Lung (tissue), 12 donors: ENCODE measurements around the gene VSIG1. TPM values are rescaled to one million over a fixed set of nuclear protein-coding genes. Genes with fewer than 3 reads are reported as not detected.

ENCODE experiments used
- ATAC-seq: fragments of 200-7000 bp; cut with Tn5 transposase; one replicate; pipeline ENCODE4 v1.9.1; 2020; ENCODE audit warnings: moderate number of reproducible peaks; ENCODE audit not compliant: insufficient read depth, low FRiP score
- DNase-seq, 3 donors: peaks; one replicate each; pipeline ENCODE4 v3.0.0-alpha.2; 2013 to 2017
- H3K27ac ChIP-seq, 2 donors: one replicate each; pipeline ENCODE4 v1.5.1; 2013; ENCODE audit warnings: mild to moderate bottlenecking in 2 of 2, moderate library complexity in 2 of 2, control low read depth in 1 of 2, inconsistent platforms in 1 of 2, low read depth in 1 of 2, low read length in 1 of 2
- H3K27me3 ChIP-seq, 3 donors: one replicate each; pipeline ENCODE4 v1.5.1; 2013; ENCODE audit warnings: low read length in 2 of 3; ENCODE audit not compliant: control insufficient read depth in 3 of 3, insufficient read depth in 3 of 3
- H3K36me3 ChIP-seq, 4 donors: one replicate each; pipeline ENCODE4 v1.5.1; 2013; ENCODE audit warnings: low read length in 4 of 4, mild to moderate bottlenecking in 1 of 4, moderate library complexity in 1 of 4; ENCODE audit not compliant: control insufficient read depth in 4 of 4, insufficient read depth in 4 of 4
- H3K4me1 ChIP-seq, 5 donors: one replicate each; pipeline ENCODE4 v1.5.1; 2013; ENCODE audit warnings: low read length in 5 of 5, mild to moderate bottlenecking in 2 of 5, moderate library complexity in 1 of 5; ENCODE audit not compliant: control insufficient read depth in 5 of 5, insufficient read depth in 5 of 5
- H3K4me3 ChIP-seq: one replicate; pipeline ENCODE4 v1.5.1; 2013; ENCODE audit warnings: mild to moderate bottlenecking, control low read depth, moderate library complexity
- H3K9ac ChIP-seq, 2 donors: one replicate each; pipeline ENCODE4 v1.5.1; 2013; ENCODE audit warnings: low read length in 2 of 2, control low read depth in 1 of 2; ENCODE audit not compliant: insufficient read depth in 1 of 2
- H3K9me3 ChIP-seq, 4 donors: one replicate each; pipeline ENCODE4 v1.5.1; 2013; ENCODE audit warnings: low read length in 3 of 4, mild to moderate bottlenecking in 1 of 4, moderate library complexity in 1 of 4; ENCODE audit not compliant: control insufficient read depth in 4 of 4, insufficient read depth in 3 of 4
- WGBS, 2 donors: extraction: QIAGEN DNeasy Blood & Tissue Kit; methylation state at CpG; one replicate each; pipeline ENCODE4 v1.1.7; 2013; 5-methylcytosine and 5-hydroxymethylcytosine counted together
- polyA plus RNA-seq, 2 donors: library from polyadenylated mRNA; stranded (reverse); fragments of 200-250 nt; gene quantifications; one replicate each; pipeline ENCODE4 v1.2.1, GENCODE V29; 2013
- total RNA-seq, 2 donors: library from RNA; depleted of rRNA in 1 of 2; stranded (reverse); fragments of >200 nt in 1 of 2; gene quantifications; one replicate each; pipeline ENCODE4 v1.2.1, GENCODE V29; 2014 to 2021
- TF ChIP-seq, protein P1 (sequence below): IDR thresholded peaks from 2 replicates; pipeline ENCODE4 v1.5.1; 2012; ENCODE audit warnings: mild to moderate bottlenecking; ENCODE audit errors: control extremely low read depth, extremely low read depth
- donor health status: control.
- donor health status: control.
- donor health status: Bipolar disorder and iron deficiency.
- donor health status: healthy.
- donor health status: DM: yes; HTN: yes; CAD: no.

VSIG1 gene
- total and polyA plus RNA-seq, 4 donors, result 0.57 to 4.3 (median 1.7) TPM

DNA sequence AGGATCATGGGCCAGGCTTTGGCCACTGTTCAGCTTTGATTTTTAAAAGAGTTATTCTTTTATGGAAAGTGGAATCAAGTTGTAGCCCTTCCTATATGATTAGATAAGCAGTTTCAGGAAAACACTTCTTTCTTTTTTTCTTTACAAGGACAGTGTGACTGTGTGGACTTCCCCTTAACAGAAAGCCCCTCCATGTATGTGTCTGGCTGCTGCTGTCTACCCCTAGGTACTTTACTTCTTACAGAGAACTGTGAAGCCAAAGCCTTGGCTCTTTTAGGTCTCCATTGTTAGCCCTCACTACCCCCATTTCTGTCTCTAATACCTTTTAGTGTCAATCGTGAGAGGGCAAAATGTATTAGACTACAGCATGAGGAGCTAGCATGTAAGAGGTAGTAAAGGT lies 19.1 kb downstream of the VSIG1 start:
- ATAC-seq (no peak), DNase-seq (no peak)
- Histone ChIP-seq H3K9ac (no peak overlapping the region), H3K36me3 (no peaks in the 10 kb centered on the region), H3K4me3 (no peak overlapping the region), H3K27me3 (peaks cover 5 to 56% (median 13%) of the 10 kb centered on the region in 3 donors), H3K4me1 (no peaks in the 10 kb centered on the region), H3K9me3 (no peaks in the 10 kb centered on the region), H3K27ac (no peak overlapping the region)
- TF ChIP-seq, protein P1, sequence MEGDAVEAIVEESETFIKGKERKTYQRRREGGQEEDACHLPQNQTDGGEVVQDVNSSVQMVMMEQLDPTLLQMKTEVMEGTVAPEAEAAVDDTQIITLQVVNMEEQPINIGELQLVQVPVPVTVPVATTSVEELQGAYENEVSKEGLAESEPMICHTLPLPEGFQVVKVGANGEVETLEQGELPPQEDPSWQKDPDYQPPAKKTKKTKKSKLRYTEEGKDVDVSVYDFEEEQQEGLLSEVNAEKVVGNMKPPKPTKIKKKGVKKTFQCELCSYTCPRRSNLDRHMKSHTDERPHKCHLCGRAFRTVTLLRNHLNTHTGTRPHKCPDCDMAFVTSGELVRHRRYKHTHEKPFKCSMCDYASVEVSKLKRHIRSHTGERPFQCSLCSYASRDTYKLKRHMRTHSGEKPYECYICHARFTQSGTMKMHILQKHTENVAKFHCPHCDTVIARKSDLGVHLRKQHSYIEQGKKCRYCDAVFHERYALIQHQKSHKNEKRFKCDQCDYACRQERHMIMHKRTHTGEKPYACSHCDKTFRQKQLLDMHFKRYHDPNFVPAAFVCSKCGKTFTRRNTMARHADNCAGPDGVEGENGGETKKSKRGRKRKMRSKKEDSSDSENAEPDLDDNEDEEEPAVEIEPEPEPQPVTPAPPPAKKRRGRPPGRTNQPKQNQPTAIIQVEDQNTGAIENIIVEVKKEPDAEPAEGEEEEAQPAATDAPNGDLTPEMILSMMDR, result no peak
- 69 to 100% methylated on average over 1 of the region's 1 CpG for WGBS, 2 donors

- Histone ChIP-seq H3K27ac (no peak overlapping the region), H3K36me3 (no peaks in the 10 kb centered on the region), H3K4me1 (no peaks in the 10 kb centered on the region), H3K9me3 (no peaks in the 10 kb centered on the region), H3K27me3 (peaks cover 5 to 59% (median 15%) of the 10 kb centered on the region in 3 donors), H3K4me3 (no peak overlapping the region), H3K9ac (no peak overlapping the region)
- TF ChIP-seq, protein P1, result no peak
- ATAC-seq (no peak), DNase-seq (no peak)
- WGBS, 2 donors, result 74 to 77% methylated on average over 2 of the region's 2 CpGs
Measured at GRCh38 chrX:108064613-108065012, 19.7 kb downstream of the VSIG1 start.

DNA sequence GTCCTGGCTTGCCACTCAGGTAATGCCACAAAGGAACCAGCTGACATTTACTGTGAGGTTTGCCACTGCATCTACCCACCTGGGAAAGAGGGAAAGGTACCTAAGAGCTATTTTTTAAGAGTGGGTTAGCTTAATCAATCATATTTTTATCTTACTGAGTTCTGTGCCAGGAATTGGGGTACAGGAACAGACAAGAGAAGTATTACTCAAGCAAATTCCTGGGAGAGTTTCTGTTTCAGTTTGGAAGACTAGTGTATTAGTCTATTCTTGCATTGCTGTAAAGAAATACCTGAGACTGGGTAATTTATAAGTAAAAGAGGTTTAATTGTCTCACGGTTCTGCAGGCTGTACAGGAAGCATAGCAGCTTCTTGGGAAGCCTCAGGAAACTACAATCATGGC lies 23.3 kb downstream of the VSIG1 start:
- 38 to 60% methylated on average over 1 of the region's 1 CpG for WGBS, 2 donors
- H3K27me3 ChIP-seq, result peaks cover 5 to 53% (median 16%) of the 10 kb centered on the region in 3 donors
- no peaks in the 10 kb centered on the region for H3K36me3 ChIP-seq
- no peak overlapping the region for H3K4me3 ChIP-seq
- no peaks in the 10 kb centered on the region for H3K9me3 ChIP-seq
- H3K4me1 ChIP-seq, result no peaks in the 10 kb centered on the region
- no peak overlapping the region for H3K27ac ChIP-seq
- no peak overlapping the region for H3K9ac ChIP-seq
- TF ChIP-seq, protein P1, result no peak
- DNase-seq (no peak), ATAC-seq (no peak)

- no peak for DNase-seq
- Histone ChIP-seq H3K27me3 (peaks cover 5 to 65% (median 13%) of the 10 kb centered on the region in 3 donors), H3K4me1 (no peaks in the 10 kb centered on the region), H3K27ac (no peak overlapping the region), H3K9ac (no peak overlapping the region), H3K9me3 (no peaks in the 10 kb centered on the region), H3K4me3 (no peak overlapping the region), H3K36me3 (no peaks in the 10 kb centered on the region)
- no peak for ATAC-seq
- TF ChIP-seq, protein P1, result no peak
- WGBS, 2 donors, result 49 to 93% methylated on average over 4 of the region's 4 CpGs
Measured at GRCh38 chrX:108070891-108071290, 26.0 kb downstream of the VSIG1 start.
